ENCODE results near the gene HUS1. TPM values are rescaled to one million over a fixed set of nuclear protein-coding genes. Genes with fewer than 3 reads are reported as not detected.

The HUS1 gene
- polyA plus RNA-seq, 3 donors, result 37.7 to 45.9 (median 38.8) TPM

DNA sequence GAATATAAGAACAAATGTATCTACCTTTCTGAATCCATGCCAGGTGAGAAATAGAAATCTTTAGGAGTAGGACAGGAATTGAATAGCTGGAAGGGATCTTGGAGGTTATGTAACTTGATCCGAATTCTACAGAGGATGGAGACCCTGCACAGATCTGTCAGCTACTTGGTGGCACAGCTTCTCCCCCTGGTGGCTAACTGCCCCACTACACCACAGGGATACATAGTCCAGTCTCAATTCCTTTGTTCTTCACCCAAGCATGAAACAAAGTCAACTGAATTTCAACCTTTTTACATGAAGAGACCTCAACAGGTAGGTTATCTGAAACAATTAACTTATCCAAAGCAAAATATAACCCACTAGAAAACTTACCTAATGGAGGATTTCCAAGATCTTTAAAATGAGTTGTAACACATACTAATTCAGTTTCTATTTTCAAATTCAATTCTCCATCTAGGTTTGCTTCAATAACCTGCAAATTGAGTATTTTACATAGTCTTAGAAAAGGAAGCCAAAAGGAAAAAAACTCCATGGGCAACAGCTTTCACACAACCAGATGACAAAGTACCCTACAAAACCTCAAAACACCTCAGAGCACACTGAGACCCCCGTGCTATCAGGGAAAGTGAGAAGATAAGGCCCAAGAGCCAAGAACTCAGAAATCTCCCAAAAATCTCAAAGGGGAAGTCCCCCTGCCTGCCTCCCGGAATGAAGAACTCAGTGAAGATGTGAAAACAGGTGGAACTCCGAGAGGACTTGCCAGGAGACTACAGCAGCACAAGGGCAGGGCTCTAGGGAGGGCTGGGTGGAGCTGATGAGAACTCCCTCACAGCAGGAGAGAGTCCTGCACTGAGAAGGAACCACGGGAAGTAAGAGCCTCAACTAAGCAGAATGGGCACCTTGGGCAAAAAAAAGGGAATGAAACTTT is 10.3 kb downstream of the HUS1 start:
- Mint-ChIP-seq H3K27ac (peak overlapping the region; percentile 95 to 99 (median 99)), H3K4me3 (peak overlapping the region; percentile 37 to 84), H3K9me3 (peaks cover 0 to 7% (median 4%) of the 10 kb centered on the region in 7 donors), H3K36me3 (peaks cover 72 to 73% of the 10 kb centered on the region in 2 donors), H3K4me1 (peaks cover 27% of the 10 kb centered on the region), H3K27me3 (ENCODE audit: low read depth in 3 of 3) (peaks cover 0 to 4% (median 1%) of the 10 kb centered on the region in 3 donors)
- H3K27ac ChIP-seq (ENCODE audit: low read depth in 1 of 2, low read length in 2 of 2), result peak overlapping the region; percentile 69 to 84
- H3K9me3 ChIP-seq (replicated peaks in 1 of 2; ENCODE audit: control insufficient read depth in 1 of 2, insufficient read depth in 1 of 2, low read length in 2 of 2), result no peaks in the 10 kb centered on the region
- H2AFZ ChIP-seq (ENCODE audit: insufficient read depth, low read depth, low read length, poor library complexity, severe bottlenecking), result no peak overlapping the region
- peak overlapping the region in 1 of 3 experiments; percentile 27 for H3K4me3 ChIP-seq (replicated peaks in 1 of 3; ENCODE audit: low read depth in 2 of 3, low read length in 3 of 3)
- 82% methylated on average over 2 of the region's 5 CpGs for WGBS (ENCODE audit: insufficient coverage)
- TF ChIP-seq, protein P1, sequence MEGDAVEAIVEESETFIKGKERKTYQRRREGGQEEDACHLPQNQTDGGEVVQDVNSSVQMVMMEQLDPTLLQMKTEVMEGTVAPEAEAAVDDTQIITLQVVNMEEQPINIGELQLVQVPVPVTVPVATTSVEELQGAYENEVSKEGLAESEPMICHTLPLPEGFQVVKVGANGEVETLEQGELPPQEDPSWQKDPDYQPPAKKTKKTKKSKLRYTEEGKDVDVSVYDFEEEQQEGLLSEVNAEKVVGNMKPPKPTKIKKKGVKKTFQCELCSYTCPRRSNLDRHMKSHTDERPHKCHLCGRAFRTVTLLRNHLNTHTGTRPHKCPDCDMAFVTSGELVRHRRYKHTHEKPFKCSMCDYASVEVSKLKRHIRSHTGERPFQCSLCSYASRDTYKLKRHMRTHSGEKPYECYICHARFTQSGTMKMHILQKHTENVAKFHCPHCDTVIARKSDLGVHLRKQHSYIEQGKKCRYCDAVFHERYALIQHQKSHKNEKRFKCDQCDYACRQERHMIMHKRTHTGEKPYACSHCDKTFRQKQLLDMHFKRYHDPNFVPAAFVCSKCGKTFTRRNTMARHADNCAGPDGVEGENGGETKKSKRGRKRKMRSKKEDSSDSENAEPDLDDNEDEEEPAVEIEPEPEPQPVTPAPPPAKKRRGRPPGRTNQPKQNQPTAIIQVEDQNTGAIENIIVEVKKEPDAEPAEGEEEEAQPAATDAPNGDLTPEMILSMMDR (IDR thresholded peaks at IDR 0.05), result peak; percentile 96
- peak overlapping the region; percentile 36 for H3K4me2 ChIP-seq (replicated peaks; ENCODE audit: extremely low read depth, low read length, poor library complexity, severe bottlenecking)
- peaks cover 22 to 28% of the 10 kb centered on the region in 2 donors for H3K4me1 ChIP-seq (ENCODE audit: control insufficient read depth in 1 of 2, insufficient read depth in 2 of 2, low read length in 2 of 2)
- peaks cover 63 to 72% of the 10 kb centered on the region in 2 donors for H3K36me3 ChIP-seq (replicated peaks in 1 of 2; ENCODE audit: control insufficient read depth in 1 of 2, insufficient read depth in 2 of 2, low read length in 2 of 2)
- intact Hi-C loops (cut with micrococcal nuclease), result no loop called here
- H4K20me1 ChIP-seq (ENCODE audit: insufficient read depth, low read length), result peaks cover 10% of the 10 kb centered on the region
- DNase-seq, result peak; percentile 45 to 65 (median 63)
- H3K79me2 ChIP-seq (ENCODE audit: insufficient read depth, low read length), result peaks cover 3% of the 10 kb centered on the region
- H3K9ac ChIP-seq (ENCODE audit: insufficient read depth, low read length, poor library complexity, severe bottlenecking), result peak overlapping the region; percentile 28
- no peaks in the 10 kb centered on the region for H3K27me3 ChIP-seq (ENCODE audit: control insufficient read depth in 2 of 2, insufficient read depth in 2 of 2, low read length in 2 of 2)

DNA sequence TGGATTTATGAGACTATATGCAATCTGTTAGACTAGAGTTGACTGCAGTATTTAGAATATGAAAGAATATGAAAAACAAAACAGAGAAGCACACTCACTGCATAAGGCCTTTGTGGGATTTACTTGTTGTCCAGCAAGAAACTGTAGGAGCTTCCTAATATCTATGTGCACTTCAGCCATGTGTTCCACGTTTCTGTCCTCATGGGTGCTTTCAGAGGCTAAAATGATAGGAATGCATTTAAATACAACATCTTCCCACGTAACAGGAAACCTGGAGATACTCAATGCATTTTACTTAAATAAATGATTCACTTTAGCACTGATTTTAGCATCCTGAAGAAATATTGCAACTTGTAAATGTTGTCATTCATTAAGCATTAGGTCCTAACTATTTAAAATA is 11.7 kb downstream of the HUS1 start:
- Histone ChIP-seq H3K27ac (ENCODE audit: low read depth in 1 of 2, low read length in 2 of 2) (no peak overlapping the region), H3K4me3 (replicated peaks in 1 of 3; ENCODE audit: low read depth in 2 of 3, low read length in 3 of 3) (no peak overlapping the region), H3K27me3 (ENCODE audit: control insufficient read depth in 2 of 2, insufficient read depth in 2 of 2, low read length in 2 of 2) (no peaks in the 10 kb centered on the region), H3K4me1 (ENCODE audit: control insufficient read depth in 1 of 2, insufficient read depth in 2 of 2, low read length in 2 of 2) (peaks cover 22 to 28% of the 10 kb centered on the region in 2 donors), H3K36me3 (replicated peaks in 1 of 2; ENCODE audit: control insufficient read depth in 1 of 2, insufficient read depth in 2 of 2, low read length in 2 of 2) (peaks cover 62 to 72% of the 10 kb centered on the region in 2 donors), H4K20me1 (ENCODE audit: insufficient read depth, low read length) (peaks cover 10% of the 10 kb centered on the region), H2AFZ (ENCODE audit: insufficient read depth, low read depth, low read length, poor library complexity, severe bottlenecking) (no peak overlapping the region), H3K79me2 (ENCODE audit: insufficient read depth, low read length) (peaks cover 2% of the 10 kb centered on the region), H3K9me3 (replicated peaks in 1 of 2; ENCODE audit: control insufficient read depth in 1 of 2, insufficient read depth in 1 of 2, low read length in 2 of 2) (no peaks in the 10 kb centered on the region), H3K9ac (ENCODE audit: insufficient read depth, low read length, poor library complexity, severe bottlenecking) (no peak overlapping the region), H3K4me2 (replicated peaks; ENCODE audit: extremely low read depth, low read length, poor library complexity, severe bottlenecking) (no peak overlapping the region)
- TF ChIP-seq, protein P1 (IDR thresholded peaks at IDR 0.05), result no peak
- Mint-ChIP-seq H3K4me3 (no peak overlapping the region), H3K27ac (peak overlapping the region in 1 of 7 donors; percentile 38), H3K4me1 (peaks cover 27% of the 10 kb centered on the region), H3K36me3 (peaks cover 71 to 73% of the 10 kb centered on the region in 2 donors), H3K27me3 (ENCODE audit: low read depth in 3 of 3) (peaks cover 0 to 4% (median 1%) of the 10 kb centered on the region in 3 donors), H3K9me3 (peaks cover under 1 to 7% (median 4%) of the 10 kb centered on the region in 7 donors)
- no peak for DNase-seq
- intact Hi-C loops (cut with micrococcal nuclease), result no loop called here
- no CpG with 5 or more reads among the region's 2 CpGs for WGBS (ENCODE audit: insufficient coverage)

All from CD14-positive monocyte (primary cell).